ENCODE measurements around the gene LPIN3. TPM values are rescaled to one million over a fixed set of nuclear protein-coding genes. Genes with fewer than 3 reads are reported as not detected.

Gene LPIN3
- total and polyA plus RNA-seq, 2 of the 8 experiments (the other 6 are each of a cell fraction or from before 2014, with no cell fraction given): 3.7 to 3.9 TPM

DNA sequence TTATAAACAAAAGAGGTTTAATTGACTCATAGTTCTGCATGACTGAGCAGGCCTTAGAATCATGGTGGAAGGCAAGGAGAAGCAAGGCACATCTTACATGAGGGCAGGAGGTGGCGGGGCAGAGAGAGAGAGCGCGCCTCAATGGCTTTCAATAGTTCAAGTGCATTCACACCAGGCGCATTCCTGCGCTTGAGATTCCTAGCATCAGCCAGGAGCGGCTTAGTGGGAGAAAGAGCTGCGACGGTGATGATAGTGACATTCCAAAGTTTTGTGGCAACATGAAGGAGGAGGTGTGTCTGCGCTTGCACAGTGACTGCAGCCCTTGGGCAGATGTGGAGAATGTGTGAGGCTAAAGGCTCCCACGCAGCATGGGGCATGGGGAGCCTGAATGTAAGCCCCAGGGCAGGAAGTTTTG lies 51.0 kb downstream of the LPIN3 start (continued):
- TF ChIP-seq RFX5 (IDR thresholded peaks at IDR 0.05; ENCODE audit: borderline replicate concordance, low read depth, low read length): no peak
- no peak for TF ChIP-seq TAF7 (optimal IDR thresholded peaks at IDR 0.05; ENCODE audit: borderline replicate concordance, low read depth, low read length)
- no peak for TF ChIP-seq JUN (IDR thresholded peaks at IDR 0.05; ENCODE audit: low read depth, low read length)
- no peak for TF ChIP-seq SAP30 (IDR thresholded peaks at IDR 0.05; ENCODE audit: insufficient read depth, insufficient replicate concordance, low read length)

All from H1 (cell line).